HG02973 (cell line): ENCODE measurements around the gene ASCC2.
"Not testable (repeated sequence)": the region's sequence is repeated elsewhere in the genome, so short reads cannot be mapped to it uniquely, and the experiment has no call there.

ENCODE experiments used
- ATAC-seq: cut with Tn5 transposase; IDR thresholded peaks from one replicate; pipeline ENCODE4 v1.9.1; 2021; ENCODE audit warnings: moderate library complexity; ENCODE audit not compliant: unreplicated experiment

The ASCC2 gene, protein sequence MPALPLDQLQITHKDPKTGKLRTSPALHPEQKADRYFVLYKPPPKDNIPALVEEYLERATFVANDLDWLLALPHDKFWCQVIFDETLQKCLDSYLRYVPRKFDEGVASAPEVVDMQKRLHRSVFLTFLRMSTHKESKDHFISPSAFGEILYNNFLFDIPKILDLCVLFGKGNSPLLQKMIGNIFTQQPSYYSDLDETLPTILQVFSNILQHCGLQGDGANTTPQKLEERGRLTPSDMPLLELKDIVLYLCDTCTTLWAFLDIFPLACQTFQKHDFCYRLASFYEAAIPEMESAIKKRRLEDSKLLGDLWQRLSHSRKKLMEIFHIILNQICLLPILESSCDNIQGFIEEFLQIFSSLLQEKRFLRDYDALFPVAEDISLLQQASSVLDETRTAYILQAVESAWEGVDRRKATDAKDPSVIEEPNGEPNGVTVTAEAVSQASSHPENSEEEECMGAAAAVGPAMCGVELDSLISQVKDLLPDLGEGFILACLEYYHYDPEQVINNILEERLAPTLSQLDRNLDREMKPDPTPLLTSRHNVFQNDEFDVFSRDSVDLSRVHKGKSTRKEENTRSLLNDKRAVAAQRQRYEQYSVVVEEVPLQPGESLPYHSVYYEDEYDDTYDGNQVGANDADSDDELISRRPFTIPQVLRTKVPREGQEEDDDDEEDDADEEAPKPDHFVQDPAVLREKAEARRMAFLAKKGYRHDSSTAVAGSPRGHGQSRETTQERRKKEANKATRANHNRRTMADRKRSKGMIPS

GRCh38 chr22:29837741-29838598, at the start of gene ASCC2:
ASCC2 (minus strand) TSS chr22:29838274; CDS start chr22:29832325, 5,949 bp downstream.
- ATAC-seq, result peak; percentile 89

DNA sequence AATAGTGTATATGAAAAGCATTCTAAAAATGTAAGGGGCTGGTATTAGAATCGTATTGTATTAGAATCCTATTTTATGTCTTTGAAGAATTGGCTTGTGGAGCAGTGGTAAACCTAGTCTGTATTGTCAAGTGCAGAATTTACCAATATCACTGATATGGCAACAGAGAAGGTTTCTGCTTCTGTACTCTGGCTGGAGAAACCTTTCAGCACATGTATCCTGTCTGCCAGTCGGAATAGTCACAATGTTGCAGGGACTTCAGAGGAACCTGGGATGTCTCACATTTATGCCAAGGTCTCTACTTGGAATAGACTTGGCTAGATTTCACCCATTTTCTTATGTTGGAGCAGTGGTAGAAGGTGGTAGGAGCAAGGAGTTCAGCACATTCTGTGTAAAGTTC, 49.3 kb upstream of the ASCC2 start:
- no peak for ATAC-seq

DNA sequence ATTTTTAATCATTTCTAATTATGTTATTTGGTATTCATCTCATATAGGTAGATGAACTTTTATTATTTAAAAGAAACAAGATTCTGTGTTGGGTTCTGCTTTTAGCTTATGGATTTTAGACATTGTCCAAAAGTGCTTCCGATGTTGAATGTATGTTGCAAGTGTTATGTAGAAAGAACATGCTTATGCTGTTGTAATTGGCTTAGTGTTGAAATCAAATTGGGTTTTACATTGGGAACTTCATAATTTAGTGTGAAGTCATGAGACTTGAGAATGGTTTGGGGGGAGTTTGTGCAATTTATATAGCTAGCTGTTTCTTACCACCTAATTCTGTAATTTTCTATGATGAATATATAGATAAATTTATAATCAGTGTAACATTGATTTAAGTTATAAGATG, 48.5 kb upstream of the ASCC2 start:
- ATAC-seq, result no peak

DNA sequence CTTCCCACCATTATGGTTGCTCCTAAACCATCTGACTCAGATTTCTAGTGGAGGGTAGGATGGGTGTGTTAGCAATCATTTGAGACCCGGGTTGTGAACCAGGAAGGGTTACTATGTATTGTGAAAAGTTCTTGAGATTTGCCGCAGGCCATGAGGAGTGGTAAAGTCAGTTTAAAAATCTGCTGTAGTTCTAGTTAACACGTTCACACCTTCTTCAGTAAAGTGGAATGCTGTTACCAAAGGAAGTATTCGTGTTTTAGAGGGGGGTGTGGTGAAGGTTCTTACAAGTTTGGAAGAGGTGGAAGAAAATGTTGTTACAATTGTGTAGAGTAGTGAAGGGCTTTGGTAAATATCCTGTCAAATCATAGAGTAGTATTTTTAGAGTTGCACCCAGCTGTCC, 47.5 kb upstream of the ASCC2 start:
- no peak for ATAC-seq

GRCh38 chr22:29883775-29884097, 45.7 kb upstream of the ASCC2 start:
- no peak for ATAC-seq

DNA sequence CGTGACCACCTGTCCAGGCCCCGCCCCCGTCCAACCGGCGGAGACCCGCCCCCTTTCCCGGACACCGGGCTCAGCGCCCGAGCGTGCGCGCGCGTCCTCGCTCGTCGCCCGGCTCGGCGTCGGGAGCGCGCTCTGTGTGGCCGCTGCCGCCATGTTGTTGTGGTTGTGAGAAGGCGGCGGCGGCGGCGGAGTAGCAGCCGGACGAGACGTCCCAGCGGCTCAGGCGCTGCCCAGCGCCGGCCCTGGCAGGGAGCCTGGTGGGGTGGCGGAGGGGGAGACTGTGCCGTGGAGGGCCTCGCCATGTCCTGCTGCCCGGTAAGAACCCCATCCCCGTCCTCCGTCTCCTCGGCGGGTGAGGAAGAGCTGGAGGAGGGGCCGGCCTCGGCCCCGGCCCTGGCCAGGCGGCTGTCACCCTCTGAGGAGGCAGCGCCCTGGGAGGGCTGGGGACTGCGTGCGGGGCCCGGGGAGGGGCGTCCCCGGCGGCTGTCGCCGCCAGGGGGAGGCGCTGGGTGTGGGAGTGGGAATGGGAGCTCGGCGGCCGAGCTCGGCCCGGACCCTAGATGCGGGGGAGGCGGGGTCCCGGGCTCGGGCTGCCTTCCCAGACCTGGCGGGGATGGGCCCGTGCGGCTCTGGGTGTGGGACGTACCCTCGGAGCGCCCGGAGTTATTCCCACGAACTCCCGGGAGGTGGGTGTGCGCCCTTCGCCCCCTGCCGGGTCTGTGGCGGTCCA, 45.1 kb upstream of the ASCC2 start, which contains the start of gene MTMR3:
TSS of gene MTMR3 (plus strand) at position 130 of the 730 bp plus-strand sequence. CDS start 87,886 bp downstream, outside the sequence.
- peak; percentile 58 for ATAC-seq

DNA sequence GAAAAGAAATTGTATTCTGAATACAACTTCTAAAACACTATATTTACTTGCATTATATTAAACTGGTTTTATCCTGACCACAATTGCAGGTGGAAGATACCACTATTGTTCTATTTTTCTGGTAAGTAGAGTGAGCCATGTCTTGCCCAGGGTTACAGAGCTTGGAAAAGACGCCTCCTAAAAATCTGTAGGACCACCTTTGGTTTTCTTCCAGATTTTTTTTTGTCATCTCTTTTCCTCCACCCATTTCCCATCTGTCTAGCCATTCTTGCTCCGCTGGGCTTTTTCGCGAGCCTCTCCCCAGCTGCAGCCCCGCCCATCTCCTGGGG, 44.6 kb upstream of the ASCC2 start:
- ATAC-seq, result peak; percentile 44

GRCh38 chr22:29879753-29880152, 41.7 kb upstream of the ASCC2 start:
- ATAC-seq, result no peak

- ATAC-seq, result no peak
Observed at GRCh38 chr22:29877620-29878019, 39.5 kb upstream of the ASCC2 start.

GRCh38 chr22:29873943-29874342, 35.9 kb upstream of the ASCC2 start:
- ATAC-seq, result no peak

DNA sequence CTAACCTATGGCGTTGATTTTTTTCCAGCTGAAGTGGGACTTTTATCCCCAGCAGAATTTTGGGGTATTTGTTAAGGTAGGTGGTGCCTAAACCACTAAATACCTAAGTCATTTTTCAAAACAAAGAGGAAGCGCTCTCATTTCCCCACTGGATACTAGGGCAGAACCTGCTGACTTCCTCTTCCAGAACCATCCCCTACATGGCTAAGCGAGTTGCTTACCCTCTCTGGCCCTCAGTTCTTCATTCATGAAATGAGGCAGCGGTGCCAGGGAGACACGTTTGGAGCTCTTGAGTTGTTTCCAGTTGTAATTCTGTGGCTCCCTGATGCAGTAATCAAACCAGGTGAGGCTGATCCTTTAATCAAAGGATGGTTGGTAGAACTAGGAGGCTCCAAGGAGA, 34.9 kb upstream of the ASCC2 start:
- no peak for ATAC-seq

GRCh38 chr22:29872144-29872893, 34.2 kb upstream of the ASCC2 start:
- ATAC-seq, result no peak

- ATAC-seq, result no peak
Observed at GRCh38 chr22:29871684-29872083, 33.6 kb upstream of the ASCC2 start.

DNA sequence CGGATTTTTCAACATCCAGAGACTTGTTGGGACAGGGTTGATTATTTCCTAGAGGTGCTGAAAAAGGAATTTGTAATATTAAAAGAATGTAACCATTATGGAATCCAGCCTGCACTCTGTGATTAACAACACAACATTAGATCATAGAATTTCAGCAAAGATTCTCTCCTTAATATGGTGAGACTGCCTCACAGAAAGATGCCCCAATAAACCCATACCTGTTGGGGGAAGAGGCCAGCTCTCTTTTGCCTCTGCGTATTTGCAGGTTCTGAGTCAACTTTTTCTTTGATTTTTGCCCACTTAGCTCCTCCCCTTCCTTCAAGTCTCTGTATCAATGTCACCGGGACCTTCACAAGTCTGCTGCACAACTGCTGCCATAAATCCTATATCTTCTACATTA, 32.5 kb upstream of the ASCC2 start:
- ATAC-seq, result no peak

DNA sequence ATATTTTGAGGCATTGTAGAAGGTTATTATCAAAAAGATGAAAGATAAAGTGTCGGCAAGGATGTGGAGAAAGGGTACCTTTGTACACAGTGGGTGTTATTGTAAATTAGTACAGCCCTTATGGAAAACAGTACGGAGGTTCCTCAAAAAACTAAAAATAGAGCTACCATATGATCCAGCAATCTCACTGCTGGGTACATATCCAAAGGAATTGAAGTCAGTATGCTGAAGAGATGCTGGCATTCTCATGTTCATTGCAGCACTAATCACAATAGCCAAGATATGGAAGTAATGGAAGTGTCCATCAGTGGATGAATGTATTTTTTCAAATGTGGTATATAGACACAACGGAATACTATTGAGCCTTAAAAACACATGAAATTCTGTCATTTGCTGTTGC, 29.8 kb upstream of the ASCC2 start:
- ATAC-seq, result no peak

- no peak for ATAC-seq
Observed at GRCh38 chr22:29867260-29867659, 29.2 kb upstream of the ASCC2 start.

DNA sequence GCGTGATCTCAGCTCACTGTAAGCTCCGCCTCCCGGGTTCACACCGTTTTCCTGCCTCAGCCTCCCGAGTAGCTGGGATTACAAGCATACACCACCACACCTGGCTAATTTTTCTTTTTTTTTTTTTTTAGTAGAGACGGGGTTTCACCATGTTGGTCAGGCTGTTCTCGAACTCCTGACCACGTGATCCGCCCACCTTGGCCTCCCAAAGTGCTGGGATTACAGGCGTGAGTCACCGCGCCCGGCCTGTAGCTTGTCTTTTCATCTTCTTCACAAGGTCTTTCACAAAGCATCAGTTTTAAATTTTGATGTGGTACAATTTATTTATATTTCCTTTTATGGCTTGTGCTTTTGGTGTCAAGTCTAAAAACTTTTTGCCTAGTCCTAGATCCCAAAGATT, 27.5 kb upstream of the ASCC2 start:
- not testable (repeated sequence) for ATAC-seq

DNA sequence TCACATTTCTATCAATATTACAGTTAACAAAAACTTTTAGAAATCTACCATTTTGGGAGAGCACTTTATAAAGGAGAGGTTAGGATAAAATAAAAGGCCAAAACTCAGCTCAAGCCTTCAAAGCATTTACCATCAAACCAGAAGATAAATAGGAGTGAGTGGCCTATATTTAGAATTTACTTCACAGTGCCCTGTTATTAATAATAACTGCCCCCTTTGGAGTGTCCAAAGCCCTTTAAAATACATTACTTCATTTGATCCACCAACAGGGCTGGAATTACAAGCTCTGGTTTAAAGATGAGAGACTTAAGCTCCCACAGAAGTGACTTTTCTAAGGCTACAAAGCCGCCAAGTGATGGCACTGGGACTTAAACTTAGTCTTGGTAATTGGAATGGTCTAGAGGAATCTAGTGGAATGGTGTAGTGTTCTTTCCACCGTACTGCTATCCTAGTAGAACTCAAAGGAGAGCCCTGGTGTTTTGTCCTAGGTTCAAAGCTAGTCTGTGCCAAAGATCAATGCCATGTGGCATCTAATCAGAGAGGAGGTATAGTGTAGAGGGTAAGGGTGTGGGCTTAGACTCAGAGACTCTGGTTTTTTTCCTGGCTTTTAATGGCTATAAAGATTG, 23.7 kb upstream of the ASCC2 start:
- ATAC-seq, result no peak

GRCh38 chr22:29860006-29860766, 22.1 kb upstream of the ASCC2 start:
- ATAC-seq, result no peak
